IMR-90 (cell line): ENCODE measurements around the gene ITGB1BP1. TPM values are rescaled to one million over a fixed set of nuclear protein-coding genes. Genes with fewer than 3 reads are reported as not detected.

Experiments used
- ATAC-seq: fragments of 200-7000 bp; cut with Tn5 transposase; 2 replicates; pipeline ENCODE4 v1.9.1; 2020; ENCODE audit warnings: low read depth, mild to moderate bottlenecking, moderate library complexity
- BruUV-seq: library from RNA; stranded (reverse); fragments of 400-500 nt; replicated peaks from 2 replicates; lab custom pipeline; 2021; lab: Mats Ljungman, UMichigan
- CTCF ChIA-PET: fragments of 300-600 bp; formaldehyde crosslinking; extraction: SDS; loops from one replicate; lab custom pipeline; 2021; ENCODE audit warnings: antibody characterized with exemption; lab: Yijun Ruan, JAX
- POLR2A ChIA-PET: fragments of 300-600 bp; sonication (Branson Sonifier 250); formaldehyde crosslinking; loops from one replicate; lab custom pipeline; 2022; ENCODE audit warnings: antibody characterized with exemption; ENCODE audit not compliant: unreplicated experiment; lab: Charles Lee
- DNase-seq: peaks from one replicate; pipeline ENCODE4 v3.0.0; 2013
- H2AFZ ChIP-seq: replicated peaks from 2 replicates; pipeline ENCODE3; 2013; ENCODE audit warnings: low read length, mild to moderate bottlenecking; ENCODE audit not compliant: poor library complexity
- H2AK5ac ChIP-seq: 2 replicates; pipeline ENCODE4 v1.6.1; 2013; ENCODE audit warnings: low read depth, low read length, inconsistent platforms
- H2AK9ac ChIP-seq: replicated peaks from 2 replicates; pipeline ENCODE3; 2013; ENCODE audit warnings: mild to moderate bottlenecking, low read depth, low read length, moderate library complexity; ENCODE audit not compliant: poor library complexity
- H2BK120ac ChIP-seq: 2 replicates; pipeline ENCODE4 v1.6.1; 2013; ENCODE audit warnings: low read depth, low read length, inconsistent platforms
- H2BK15ac ChIP-seq: 3 replicates; pipeline ENCODE4 v1.6.1; 2013; ENCODE audit warnings: low read depth, low read length, inconsistent platforms
- H2BK20ac ChIP-seq: 2 replicates; pipeline ENCODE4 v1.6.1; 2013; ENCODE audit warnings: low read depth, mild to moderate bottlenecking, inconsistent platforms, low read length, moderate library complexity
- H2BK5ac ChIP-seq: 2 replicates; pipeline ENCODE4 v1.6.1; 2013; ENCODE audit warnings: mild to moderate bottlenecking, low read depth, low read length, inconsistent platforms; ENCODE audit not compliant: poor library complexity, severe bottlenecking
- H3K14ac ChIP-seq: replicated peaks from 2 replicates; pipeline ENCODE4 v1.6.1; 2013; ENCODE audit warnings: low read depth, low read length, inconsistent platforms
- H3K18ac ChIP-seq: 2 replicates; pipeline ENCODE4 v1.6.1; 2013; ENCODE audit warnings: low read depth, low read length, control low read depth
- H3K23ac ChIP-seq: 2 replicates; pipeline ENCODE4 v1.6.1; 2013; ENCODE audit warnings: low read depth, low read length, inconsistent platforms
- H3K27ac ChIP-seq: 2 replicates; pipeline ENCODE4 v1.5.1; 2013; ENCODE audit warnings: mild to moderate bottlenecking, control low read depth, low read length; ENCODE audit not compliant: insufficient read depth
- H3K27me3 ChIP-seq: 2 replicates; pipeline ENCODE4 v1.6.1; 2013; ENCODE audit warnings: low read length; ENCODE audit not compliant: control insufficient read depth, insufficient read depth
- H3K36me3 ChIP-seq: 2 replicates; pipeline ENCODE4 v1.6.1; 2013; ENCODE audit warnings: low read length, mixed read lengths; ENCODE audit not compliant: control insufficient read depth, insufficient read depth
- H3K4ac ChIP-seq: 2 replicates; pipeline ENCODE4 v1.6.1; 2013; ENCODE audit warnings: low read depth, low read length, inconsistent platforms
- H3K4me1 ChIP-seq: 2 replicates; pipeline ENCODE4 v1.6.1; 2013; ENCODE audit warnings: low read length, mixed read lengths; ENCODE audit not compliant: control insufficient read depth, insufficient read depth
- H3K4me2 ChIP-seq: 2 replicates; pipeline ENCODE4 v1.6.1; 2013; ENCODE audit warnings: low read depth, mild to moderate bottlenecking, control low read depth, low read length, moderate library complexity
- H3K4me3 ChIP-seq: 2 replicates; pipeline ENCODE4 v1.5.1; 2013; ENCODE audit warnings: low read depth, mild to moderate bottlenecking, control low read depth, low read length, moderate library complexity; ENCODE audit not compliant: insufficient read depth
- H3K56ac ChIP-seq: 2 replicates; pipeline ENCODE4 v1.6.1; 2013; ENCODE audit warnings: low read length, inconsistent platforms; ENCODE audit not compliant: insufficient read depth; ENCODE audit errors: extremely low read depth
- H3K79me1 ChIP-seq, 2 experiments: 2 replicates each; pipeline ENCODE4 v1.6.1; 2013; ENCODE audit warnings: low read length in 2 of 2, inconsistent platforms in 1 of 2, low read depth in 1 of 2
- H3K9ac ChIP-seq: 2 replicates; pipeline ENCODE4 v1.6.1; 2013; ENCODE audit warnings: low read depth, low read length, control low read depth
- H3K9me1 ChIP-seq: 2 replicates; pipeline ENCODE4 v1.6.1; 2013; ENCODE audit warnings: low read length, inconsistent platforms; ENCODE audit not compliant: insufficient read depth
- H3K9me3 ChIP-seq: 2 replicates; pipeline ENCODE4 v1.6.1; 2013; ENCODE audit warnings: low read length; ENCODE audit not compliant: control insufficient read depth, insufficient read depth
- H4K20me1 ChIP-seq: 2 replicates; pipeline ENCODE4 v1.6.1; 2013; ENCODE audit warnings: low read length, inconsistent platforms; ENCODE audit not compliant: insufficient read depth
- H4K5ac ChIP-seq: 2 replicates; pipeline ENCODE4 v1.6.1; 2013; ENCODE audit warnings: mild to moderate bottlenecking, low read depth, low read length, control low read depth
- H4K8ac ChIP-seq, 2 experiments: 2 replicates each; pipeline ENCODE4 v1.6.1; 2013; ENCODE audit warnings: low read depth in 2 of 2, low read length in 2 of 2, control low read depth in 1 of 2, inconsistent platforms in 1 of 2
- H4K91ac ChIP-seq: 2 replicates; pipeline ENCODE4 v1.6.1; 2013; ENCODE audit warnings: low read depth, low read length, inconsistent platforms; ENCODE audit not compliant: insufficient read depth
- CEBPB ChIP-seq: IDR thresholded peaks from 2 replicates; pipeline ENCODE4 v1.6.1; 2012; ENCODE audit warnings: low read depth, low read length, improper control_type of control experiment
- MAZ ChIP-seq: IDR thresholded peaks from 2 replicates; pipeline ENCODE4 v1.6.1; 2012; ENCODE audit warnings: low read depth, mild to moderate bottlenecking, low read length, improper control_type of control experiment, moderate library complexity, borderline replicate concordance
- RCOR1 ChIP-seq: IDR thresholded peaks from 2 replicates; pipeline ENCODE4 v1.6.1; 2012; ENCODE audit warnings: mild to moderate bottlenecking, low read length, improper control_type of control experiment; ENCODE audit not compliant: insufficient replicate concordance
- RFX5 ChIP-seq: IDR thresholded peaks from 2 replicates; pipeline ENCODE4 v1.8.0; 2012; ENCODE audit warnings: low read depth, mild to moderate bottlenecking, low read length, moderate library complexity
- WGBS, 2 experiments: methylation state at CpG; one replicate each; pipeline versions ENCODE4 v1.1.5 to v1.1.7; 2013; ENCODE audit warnings: missing lambda C conversion rate in 2 of 2; ENCODE audit not compliant: insufficient read length in 1 of 2; ENCODE audit errors: extremely low coverage in 2 of 2; 5-methylcytosine and 5-hydroxymethylcytosine counted together
- dilution Hi-C: fragments of 300-500 bp; cut with HindIII; formaldehyde crosslinking; loops from one replicate; pipeline ENCODE4 v1.14.3; 2018; ENCODE audit warnings: low sequenced_read_pairs; ENCODE audit not compliant: unreplicated experiment
- in situ Hi-C: fragments of 300-500 bp; cut with MboI; formaldehyde crosslinking; loops from 3 replicates; pipeline ENCODE4 v1.14.3; 2019; ENCODE audit warnings: low sequenced_read_pairs, inconsistent platforms, mixed read lengths
- intact Hi-C: fragments of 100-400 bp; cut with micrococcal nuclease; formaldehyde crosslinking; loops from 2 replicates; pipeline ENCODE4 v1.10.0; 2022
- polyA plus RNA-seq, 3 experiments: library from polyadenylated mRNA; depleted of rRNA; stranded (reverse); fragments of >200 nt; gene quantifications; 2 replicates each; pipeline ENCODE4 v1.2.3, GENCODE V29; 2012; ENCODE audit warnings: low replicate concordance in 1 of 3
- total RNA-seq: library from RNA; depleted of rRNA; stranded (reverse); fragments of >200 nt; gene quantifications from 2 replicates; pipeline ENCODE4 v1.2.3, GENCODE V29; 2012

The ITGB1BP1 gene
- total and polyA plus RNA-seq, 2 of the 4 experiments (the other 2 are of a cell fraction): 48.6 to 88.1 TPM

GRCh38 chr2:9400268-9401058, 22.9 kb downstream of the ITGB1BP1 start:
- ChIA-PET POLR2A (no interaction called here), CTCF (interaction anchor here (0.6 kb wide), 1 partner anchor 661 kb away, joined by 4 read pairs; no protein-coding TSS in a partner anchor)
- Histone ChIP-seq H2AK5ac (no peak overlapping the region), H3K4me3 (no peak overlapping the region), H3K14ac (no peak overlapping the region), H3K9me1 (peaks cover 10% of the 10 kb centered on the region), H2BK120ac (no peak overlapping the region), H2BK15ac (no peak overlapping the region), H3K18ac (no peak overlapping the region), H2AFZ (no peak overlapping the region), H3K9ac (no peak overlapping the region), H3K4me1 (peaks cover 7% of the 10 kb centered on the region), H3K4me2 (no peak overlapping the region), H4K5ac (no peak overlapping the region), H4K91ac (no peak overlapping the region), H3K4ac (no peak overlapping the region), H3K27ac (no peak overlapping the region), H3K9me3 (no peaks in the 10 kb centered on the region), H3K79me1 (peaks cover 3 to 34% of the 10 kb centered on the region in 2 experiments; a peak in 3 of 4 replicates), H3K27me3 (no peaks in the 10 kb centered on the region), H3K36me3 (peaks cover 32% of the 10 kb centered on the region), H4K20me1 (peaks cover 10% of the 10 kb centered on the region; the same call in 1 of the 2 replicates), H4K8ac (no peak overlapping the region), H2AK9ac (peak overlapping the region; percentile 26), H2BK5ac (no peak overlapping the region), H3K23ac (no peak overlapping the region), H2BK20ac (no peak overlapping the region), H3K56ac (no peak overlapping the region)
- TF ChIP-seq MAZ (no peak), RCOR1 (no peak), RFX5 (no peak), CEBPB (no peak)
- no TSS peak for BruUV-seq
- 100% methylated on average over 1 of the region's 12 CpGs; no CpG with 5 or more reads in 1 of the 2 experiments for WGBS, 2 experiments
- in situ Hi-C loops: no loop called here
- ATAC-seq (no peak), DNase-seq (no peak)
- intact Hi-C loops: no loop called here
- dilution Hi-C loops: no loop called here
